ENCODE data around the gene PMPCB. TPM values are rescaled to one million over a fixed set of nuclear protein-coding genes. Genes with fewer than 3 reads are reported as not detected.

PMPCB gene
- total and polyA plus RNA-seq, 2 donors (not counting 3 experiments of a cell fraction or from before 2014, with no cell fraction given) = 30.0 to 36.8 TPM

Small RNA genes lying within 50 kb of the gene (small RNA-seq; reads per million reads assigned to genes)
- gene RPS29P16 (ENCODE audit: insufficient read depth, insufficient read length, low read depth, low replicate concordance) = not detected

Other genes starting within 250 kb of the PMPCB start
- 4.6 and 5.2 TPM in 2 replicates for gene FBXL13, start 222.6 kb upstream of the PMPCB start, total RNA-seq
- 3.9 and 4.0 TPM in 2 replicates for gene FBXL13, start 222.6 kb upstream of the PMPCB start, polyA plus RNA-seq
- 29.8 and 39.2 TPM in 2 replicates for gene ARMC10, start 222.3 kb upstream of the PMPCB start, total RNA-seq
- gene ARMC10, start 222.3 kb upstream of the PMPCB start, polyA plus RNA-seq = 14.1 and 16.6 TPM in 2 replicates
- 6.6 and 6.7 TPM in 2 replicates for gene NAPEPLD, start 148.3 kb upstream of the PMPCB start, total RNA-seq
- 1.5 and 2.6 TPM in 2 replicates for gene NAPEPLD, start 148.3 kb upstream of the PMPCB start, polyA plus RNA-seq
- gene DNAJC2, start 47.3 kb downstream of the PMPCB start, total RNA-seq = 33.3 and 36.3 TPM in 2 replicates
- gene DNAJC2, start 47.3 kb downstream of the PMPCB start, polyA plus RNA-seq = 6.1 and 8.4 TPM in 2 replicates
- 137 and 147 TPM in 2 replicates for gene PSMC2, start 50.2 kb downstream of the PMPCB start, total RNA-seq
- 80.2 and 109 TPM in 2 replicates for gene PSMC2, start 50.2 kb downstream of the PMPCB start, polyA plus RNA-seq
- gene SLC26A5, start 148.8 kb downstream of the PMPCB start, total RNA-seq = not detected in 2 replicates
- not detected in 2 replicates for gene SLC26A5, start 148.8 kb downstream of the PMPCB start, polyA plus RNA-seq

All from endothelial cell of umbilical vein (primary cell).